ENCODE measurements around the gene FIGLA.

The FIGLA gene

DNA sequence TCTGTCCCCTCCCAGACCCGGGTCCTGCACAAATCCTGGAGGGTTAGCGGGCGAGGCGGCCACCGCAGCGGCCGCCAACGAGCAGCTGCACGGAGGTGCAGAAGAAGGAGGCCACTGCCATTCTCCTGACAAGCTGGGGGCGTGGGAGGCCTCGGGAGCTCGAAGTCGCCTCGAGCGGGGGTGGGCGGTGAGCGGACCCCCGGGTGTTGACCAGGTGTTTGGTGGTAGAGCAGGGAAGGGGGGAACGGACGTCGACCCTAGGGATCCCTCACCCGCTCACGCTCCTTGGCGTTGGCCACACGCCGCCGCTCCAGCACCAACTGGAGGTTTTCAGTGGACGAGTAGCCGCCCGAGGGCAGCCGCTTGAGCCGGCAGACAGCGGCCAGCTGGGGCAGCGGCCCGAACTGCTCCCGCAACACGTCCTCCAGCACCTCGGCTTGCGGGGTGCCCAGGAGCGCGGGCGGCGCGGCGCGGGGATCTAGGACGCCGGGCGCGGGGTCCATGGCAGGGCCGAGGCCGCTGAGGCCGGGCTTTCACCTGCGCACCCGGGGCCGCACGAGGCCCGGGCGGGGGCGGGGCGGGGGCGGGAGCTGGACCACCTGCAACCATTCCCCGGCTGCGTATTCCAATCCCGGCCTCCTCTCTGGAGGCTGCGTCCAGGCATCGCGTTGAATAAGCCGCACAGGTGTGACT is at the start of gene FIGLA:
Gene FIGLA (minus strand): TSS at position 508 of the 693 bp plus-strand sequence. CDS start 5 bp downstream, at position 503.
- FAIRE-seq = no peak

DNA sequence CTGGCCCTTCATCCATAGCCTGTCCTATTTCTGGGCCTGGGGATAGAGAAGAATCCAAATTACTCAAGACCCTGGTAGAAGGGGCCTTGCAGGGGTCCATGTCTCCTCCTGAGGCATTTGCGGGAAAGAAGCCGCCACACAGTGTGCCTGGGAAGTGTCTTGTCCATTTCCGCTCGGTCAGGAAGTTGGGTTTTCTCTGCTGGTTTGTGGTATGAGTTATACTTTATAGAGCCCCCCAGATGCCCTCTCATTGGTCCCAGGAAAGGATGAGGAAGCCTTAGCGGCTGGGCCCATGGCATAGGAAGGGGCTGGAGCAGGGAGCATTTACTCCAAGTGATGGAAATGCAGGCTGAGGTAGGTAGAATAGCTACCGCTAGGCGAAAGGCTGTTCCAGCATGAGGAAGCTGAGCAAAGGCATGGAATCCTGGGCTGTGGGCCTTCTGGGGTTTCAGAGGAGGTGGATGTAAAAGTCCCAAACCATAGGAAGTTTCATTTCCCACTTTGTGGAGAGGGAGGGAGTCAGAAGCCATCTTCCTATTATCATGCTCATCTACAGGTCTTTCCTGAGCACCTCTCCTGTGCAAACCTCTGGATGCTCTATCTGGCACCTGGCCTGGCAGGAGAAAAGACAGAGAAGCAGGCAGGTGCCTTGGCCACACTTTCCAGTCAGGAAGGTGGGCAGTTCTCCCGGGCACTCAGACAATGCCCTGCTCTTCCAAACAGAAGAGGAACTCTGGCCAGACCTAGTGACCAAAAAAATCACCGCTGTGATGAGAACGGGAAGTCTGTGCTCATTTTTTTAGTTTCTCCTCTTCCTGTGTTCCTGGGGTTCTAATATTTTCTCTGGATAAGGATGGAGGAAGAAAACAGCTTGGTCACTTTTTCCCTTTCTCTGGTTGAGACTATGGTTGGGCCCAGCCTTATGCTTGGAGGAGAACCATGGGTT is 47.8 kb upstream of the FIGLA start:
- DNase-seq (ENCODE audit: low spot score) (no peak), FAIRE-seq (no peak)

More for the DNA sequence above, at the start of gene FIGLA:
- no peak for DNase-seq (ENCODE audit: low spot score)

- DNase-seq (ENCODE audit: low spot score) = no peak
- no peak for FAIRE-seq
Measured at GRCh38 chr2:70835643-70836042, 45.2 kb upstream of the FIGLA start, which contains the start of gene CD207. Gene CD207 (minus strand): TSS chr2:70835816. CDS start chr2:70835776, 40 bp downstream.

GRCh38 chr2:70834881-70835280 is 44.4 kb upstream of the FIGLA start:
- FAIRE-seq = no peak
- no peak for DNase-seq (ENCODE audit: low spot score)

DNA sequence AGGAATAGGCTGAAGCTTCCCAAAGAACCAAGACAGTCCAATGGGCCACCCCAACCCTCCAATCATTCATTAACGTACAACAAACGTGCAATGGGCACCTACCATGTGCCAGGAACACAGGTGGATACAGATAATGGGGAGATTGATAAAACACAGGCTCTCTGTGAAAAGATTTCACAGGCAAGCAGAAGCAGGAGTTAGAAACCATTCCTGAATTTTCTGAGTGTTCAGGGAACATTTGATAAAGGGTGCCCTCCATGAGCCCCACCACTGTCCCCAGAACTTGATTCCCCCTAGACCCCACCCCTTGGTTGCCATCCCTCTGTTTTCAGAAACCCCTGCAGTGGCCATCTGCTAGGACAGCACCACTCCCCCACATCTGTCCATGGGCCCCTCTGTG is 43.7 kb upstream of the FIGLA start:
- FAIRE-seq (no peak), DNase-seq (ENCODE audit: low spot score) (no peak)

- FAIRE-seq (no peak), DNase-seq (ENCODE audit: low spot score) (no peak)
Measured at GRCh38 chr2:70833246-70833645, 42.8 kb upstream of the FIGLA start.

GRCh38 chr2:70832386-70832785 is 41.9 kb upstream of the FIGLA start:
- DNase-seq (ENCODE audit: low spot score) (no peak), FAIRE-seq (no peak)

DNA sequence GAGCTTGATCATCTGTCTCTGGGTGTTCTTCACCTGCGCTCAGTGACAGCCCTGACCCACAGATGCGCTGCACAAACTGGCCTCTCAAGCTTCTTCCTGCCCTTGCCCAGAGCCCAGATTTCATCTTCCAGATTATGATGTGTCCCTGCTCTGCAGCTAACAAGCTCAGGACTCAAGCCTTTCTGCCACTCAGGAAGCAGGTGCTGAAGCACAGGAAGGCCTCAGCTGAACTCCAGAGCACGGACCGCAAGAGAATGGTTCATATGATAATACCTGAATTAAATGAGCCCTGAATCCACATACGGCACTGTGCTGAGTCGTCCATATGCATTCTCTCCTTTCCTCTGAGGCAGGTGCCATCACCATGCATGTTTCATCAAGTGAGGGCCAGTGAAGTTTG is 41.4 kb upstream of the FIGLA start:
- no peak for FAIRE-seq
- no peak for DNase-seq (ENCODE audit: low spot score)

DNA sequence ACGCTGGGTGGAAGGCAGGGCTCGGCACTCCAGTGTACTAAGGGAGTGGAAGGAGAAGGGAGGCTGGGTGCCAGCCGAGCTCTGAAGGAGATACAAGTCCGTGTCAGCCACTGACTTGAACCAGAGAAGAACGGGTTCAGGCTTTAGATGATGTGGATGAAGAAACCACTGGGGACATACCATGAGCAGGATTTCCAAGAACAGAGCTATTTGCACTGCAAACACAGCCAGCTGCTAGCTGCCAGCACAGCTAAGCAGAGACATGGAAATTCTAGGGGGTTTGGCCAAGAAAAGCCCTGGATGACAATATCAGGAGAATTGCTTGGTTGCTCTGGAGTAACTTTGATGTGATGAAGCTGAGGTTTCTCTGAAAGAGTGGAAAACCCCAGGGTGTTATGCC is 39.9 kb upstream of the FIGLA start:
- no peak for DNase-seq (ENCODE audit: low spot score)
- no peak for FAIRE-seq

DNA sequence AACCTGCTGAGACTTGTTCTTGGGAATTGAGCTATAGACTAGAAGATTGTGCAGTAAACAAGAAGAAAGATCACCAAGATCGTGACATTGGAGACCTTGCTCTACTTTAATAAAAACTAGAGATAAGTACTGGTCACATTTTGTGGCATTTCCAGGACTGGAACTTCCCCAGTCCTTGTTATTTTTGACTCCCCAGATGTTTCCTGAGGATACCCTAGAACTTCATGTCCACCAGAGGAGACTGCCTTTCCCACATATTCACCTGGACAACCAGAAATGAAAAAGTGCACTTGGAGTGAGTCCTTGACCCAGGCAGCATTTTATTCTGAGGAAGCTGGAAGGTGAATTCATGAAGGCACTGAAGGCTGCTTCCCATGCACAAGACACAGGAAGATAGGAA is 39.5 kb upstream of the FIGLA start:
- FAIRE-seq (no peak), DNase-seq (ENCODE audit: low spot score) (no peak)

- FAIRE-seq (no peak), DNase-seq (ENCODE audit: low spot score) (no peak)
Measured at GRCh38 chr2:70828914-70829824, 38.7 kb upstream of the FIGLA start.

DNA sequence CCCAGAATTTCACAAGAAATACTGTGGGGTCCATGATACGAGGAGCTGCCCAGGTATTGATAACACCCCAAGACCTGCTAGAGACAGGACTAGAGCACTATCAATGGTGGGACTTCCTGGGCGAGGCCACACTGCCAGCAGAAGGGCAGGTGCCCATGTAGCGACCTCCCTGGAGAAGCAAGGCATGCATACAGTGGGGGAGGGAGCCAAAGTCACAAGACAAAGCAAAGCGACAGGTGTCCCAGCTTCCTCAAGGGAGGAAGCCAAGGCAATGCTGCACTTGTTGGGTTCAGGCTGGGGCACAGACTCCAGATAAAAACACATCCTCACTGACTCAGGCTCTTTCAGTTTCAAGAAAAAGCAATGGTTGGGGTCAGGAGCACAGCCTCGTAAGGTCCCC is 37.7 kb upstream of the FIGLA start:
- no peak for DNase-seq (ENCODE audit: low spot score)
- FAIRE-seq = no peak

DNA sequence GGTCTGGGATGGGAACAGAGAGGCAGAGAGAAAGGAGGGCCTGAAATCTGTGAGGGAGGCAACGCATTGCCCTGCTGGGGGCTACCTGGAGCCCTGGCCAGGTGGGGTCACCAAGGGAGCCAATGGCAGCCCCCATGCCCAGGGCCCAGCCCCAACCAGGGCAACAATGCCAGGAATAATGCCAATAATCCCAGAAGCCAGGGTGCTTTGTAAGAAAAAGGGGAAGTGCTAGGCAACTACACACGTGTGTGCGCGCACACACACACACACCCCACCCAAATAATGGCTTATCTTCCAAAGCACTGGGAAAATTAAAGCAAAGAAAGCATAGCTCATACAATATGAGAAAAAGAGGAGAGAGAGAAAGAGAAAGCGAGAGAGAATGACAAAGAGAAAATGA is 36.9 kb upstream of the FIGLA start:
- FAIRE-seq (no peak), DNase-seq (ENCODE audit: low spot score) (no peak)

DNA sequence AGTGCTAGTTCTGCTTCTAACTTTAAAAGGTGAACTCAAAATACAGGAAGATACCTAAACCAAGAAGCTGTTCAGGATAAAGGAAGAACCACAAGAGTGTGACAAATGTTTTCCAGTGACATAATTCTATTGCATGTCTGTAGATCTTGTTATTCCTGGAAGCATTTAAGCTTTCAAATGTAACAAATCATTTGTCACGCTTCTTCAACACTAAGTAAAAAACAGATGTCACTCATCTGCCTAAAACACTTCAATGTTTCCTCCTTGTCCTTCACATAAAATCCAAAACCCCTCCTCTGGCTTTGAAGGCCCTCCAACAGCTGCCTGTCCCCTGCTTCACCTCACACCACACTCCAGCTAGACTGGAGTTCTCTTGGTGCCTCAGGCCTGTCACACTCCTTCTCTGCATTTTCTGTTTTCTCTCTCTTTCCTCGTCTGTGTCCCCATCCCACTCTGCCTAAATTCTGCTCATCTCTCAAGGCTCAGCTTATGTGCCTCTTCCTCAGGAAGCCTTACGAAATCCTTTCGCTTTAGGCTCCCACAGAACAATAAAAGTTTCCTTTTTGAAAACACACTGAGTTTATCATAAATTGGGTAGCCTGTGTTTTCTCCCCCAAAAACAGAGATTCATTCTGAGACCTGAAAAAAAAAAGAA is 36.4 kb upstream of the FIGLA start:
- DNase-seq (ENCODE audit: low spot score) (no peak), FAIRE-seq (no peak)

DNA sequence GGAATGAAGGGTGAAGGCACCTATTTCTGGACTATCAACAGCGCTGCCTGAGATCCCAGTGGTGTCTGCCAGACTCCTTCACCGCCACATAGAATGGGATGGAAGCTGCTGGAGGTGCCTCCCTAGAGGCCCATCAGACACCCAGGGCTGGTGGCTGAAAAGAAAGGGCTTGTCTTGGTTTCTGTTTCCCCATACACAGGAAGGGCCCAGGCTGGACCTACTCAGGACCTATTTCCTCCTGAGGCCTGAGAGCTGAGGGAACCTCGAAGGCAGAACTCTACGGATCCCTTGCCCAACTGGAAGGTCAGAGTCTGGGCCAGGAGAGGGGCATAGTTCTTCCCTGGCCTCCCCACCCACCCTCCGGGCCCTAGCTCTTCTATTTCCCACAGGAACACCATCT is 32.8 kb upstream of the FIGLA start:
- no peak for FAIRE-seq
- DNase-seq (ENCODE audit: low spot score) = no peak

- DNase-seq (ENCODE audit: low spot score) (no peak), FAIRE-seq (no peak)
Measured at GRCh38 chr2:70822843-70823242, 32.4 kb upstream of the FIGLA start.

- DNase-seq (ENCODE audit: low spot score) (no peak), FAIRE-seq (no peak)
Measured at GRCh38 chr2:70820499-70820898, 30.1 kb upstream of the FIGLA start, which contains the start of gene CLEC4F. Gene CLEC4F (minus strand): TSS chr2:70820599. CDS start chr2:70820523, 76 bp downstream.

GRCh38 chr2:70817284-70817954 is 27.0 kb upstream of the FIGLA start:
- DNase-seq (ENCODE audit: low spot score) (no peak), FAIRE-seq (no peak)

DNA sequence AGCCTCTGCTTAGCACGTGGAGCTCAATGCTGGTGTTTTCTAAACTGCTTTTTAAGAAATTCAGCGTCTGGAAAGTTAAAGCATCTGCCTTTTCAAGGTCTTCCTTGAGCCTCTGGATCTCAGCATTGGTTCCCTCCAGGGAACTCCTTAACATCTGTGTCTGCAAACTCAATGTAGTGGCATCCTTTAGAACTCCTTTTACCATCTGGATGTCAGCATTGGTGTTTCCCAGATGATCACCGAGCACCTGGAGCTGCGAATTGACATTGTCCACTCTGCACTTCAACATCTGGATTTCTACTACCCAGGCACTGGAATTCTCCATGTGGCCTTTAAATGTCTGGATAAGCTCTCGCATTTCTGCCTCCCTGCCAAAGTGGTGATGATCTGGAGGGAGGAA is 26.3 kb upstream of the FIGLA start:
- FAIRE-seq = no peak
- DNase-seq (ENCODE audit: low spot score) = no peak
